AG04449 (cell line): ENCODE measurements around the gene HCST.

ENCODE experiments used
- CTCF ChIA-PET: fragments of 350-600 bp; formaldehyde crosslinking; extraction: SDS; loops from one replicate; lab custom pipeline; 2021; ENCODE audit warnings: antibody characterized with exemption; lab: Yijun Ruan, JAX
- POLR2A ChIA-PET: fragments of 400-600, 350-600 bp; formaldehyde crosslinking; extraction: SDS; loops from one replicate; lab custom pipeline; 2020; ENCODE audit warnings: antibody characterized with exemption, inconsistent platforms; lab: Yijun Ruan, JAX
- DNase-seq: peaks from one replicate; pipeline ENCODE4 v3.0.0-alpha.2; 2010; ENCODE audit warnings: low read depth, low spot score
- H3K4me3 ChIP-seq: 2 replicates; pipeline ENCODE4 v1.5.1; 2011; ENCODE audit warnings: low read depth, mild to moderate bottlenecking, control low read depth, low read length
- TF ChIP-seq, protein P1 (sequence below): IDR thresholded peaks from one replicate; pipeline ENCODE4 v1.5.1; 2011; ENCODE audit warnings: mild to moderate bottlenecking, moderate library complexity, low read length, control low read depth, inconsistent platforms; ENCODE audit not compliant: insufficient read depth; ENCODE audit errors: missing control alignments

The HCST gene

DNA sequence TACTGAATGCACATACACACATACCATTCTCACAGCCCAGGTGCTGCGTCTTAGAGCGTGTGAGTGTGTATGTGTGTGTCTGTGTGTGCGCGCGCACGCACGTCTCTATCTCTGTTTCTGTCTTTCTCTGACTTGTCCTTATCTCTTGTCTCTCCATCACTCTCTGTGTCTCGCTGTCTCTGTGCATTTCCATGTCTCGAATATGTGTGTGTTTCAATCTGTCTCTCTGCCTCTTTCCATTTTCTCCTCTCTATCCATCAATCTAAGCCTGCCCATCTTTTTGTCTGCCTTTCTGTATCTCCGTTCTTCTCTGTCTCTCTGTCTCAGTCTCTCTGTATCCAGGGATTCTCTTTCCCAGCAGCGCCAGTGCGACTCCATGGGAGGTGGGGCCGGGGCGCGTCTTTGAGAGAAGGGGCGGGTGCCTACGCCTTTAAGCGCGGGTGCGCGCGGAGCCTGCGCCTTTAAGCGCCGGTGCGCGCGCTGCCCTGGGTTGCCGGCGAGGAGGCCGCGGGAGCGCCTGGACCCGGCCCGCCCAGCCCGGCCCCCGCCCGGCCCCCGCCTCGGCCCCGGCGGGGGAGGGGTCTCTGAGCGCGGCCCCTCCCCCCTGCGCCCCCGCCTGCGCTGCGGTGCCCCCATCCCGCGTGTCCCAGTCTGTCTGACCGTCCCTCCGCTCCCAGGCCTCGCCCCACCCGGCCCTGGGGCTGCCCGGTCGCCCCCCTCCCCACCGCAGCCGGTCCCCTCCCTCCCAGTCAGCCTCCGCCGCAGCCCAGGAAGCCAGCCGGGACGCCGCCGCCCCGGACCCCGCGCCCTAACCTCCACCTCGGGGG is 33.8 kb downstream of the HCST start, which contains the start of gene LRFN3:
TSS of gene LRFN3 (plus strand) at position 464 of the 827 bp plus-strand sequence. CDS start 3,052 bp downstream, outside the sequence.
- TF ChIP-seq, protein P1, sequence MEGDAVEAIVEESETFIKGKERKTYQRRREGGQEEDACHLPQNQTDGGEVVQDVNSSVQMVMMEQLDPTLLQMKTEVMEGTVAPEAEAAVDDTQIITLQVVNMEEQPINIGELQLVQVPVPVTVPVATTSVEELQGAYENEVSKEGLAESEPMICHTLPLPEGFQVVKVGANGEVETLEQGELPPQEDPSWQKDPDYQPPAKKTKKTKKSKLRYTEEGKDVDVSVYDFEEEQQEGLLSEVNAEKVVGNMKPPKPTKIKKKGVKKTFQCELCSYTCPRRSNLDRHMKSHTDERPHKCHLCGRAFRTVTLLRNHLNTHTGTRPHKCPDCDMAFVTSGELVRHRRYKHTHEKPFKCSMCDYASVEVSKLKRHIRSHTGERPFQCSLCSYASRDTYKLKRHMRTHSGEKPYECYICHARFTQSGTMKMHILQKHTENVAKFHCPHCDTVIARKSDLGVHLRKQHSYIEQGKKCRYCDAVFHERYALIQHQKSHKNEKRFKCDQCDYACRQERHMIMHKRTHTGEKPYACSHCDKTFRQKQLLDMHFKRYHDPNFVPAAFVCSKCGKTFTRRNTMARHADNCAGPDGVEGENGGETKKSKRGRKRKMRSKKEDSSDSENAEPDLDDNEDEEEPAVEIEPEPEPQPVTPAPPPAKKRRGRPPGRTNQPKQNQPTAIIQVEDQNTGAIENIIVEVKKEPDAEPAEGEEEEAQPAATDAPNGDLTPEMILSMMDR = no peak
- peak within 1 kb of the TSS; percentile 61 for H3K4me3 ChIP-seq
- ChIA-PET POLR2A (no interaction called here), CTCF (interaction anchor here (7.0 kb wide), 1 partner anchor 55 kb away, joined by 144 read pairs; no protein-coding TSS in a partner anchor)
- DNase-seq = no peak

DNA sequence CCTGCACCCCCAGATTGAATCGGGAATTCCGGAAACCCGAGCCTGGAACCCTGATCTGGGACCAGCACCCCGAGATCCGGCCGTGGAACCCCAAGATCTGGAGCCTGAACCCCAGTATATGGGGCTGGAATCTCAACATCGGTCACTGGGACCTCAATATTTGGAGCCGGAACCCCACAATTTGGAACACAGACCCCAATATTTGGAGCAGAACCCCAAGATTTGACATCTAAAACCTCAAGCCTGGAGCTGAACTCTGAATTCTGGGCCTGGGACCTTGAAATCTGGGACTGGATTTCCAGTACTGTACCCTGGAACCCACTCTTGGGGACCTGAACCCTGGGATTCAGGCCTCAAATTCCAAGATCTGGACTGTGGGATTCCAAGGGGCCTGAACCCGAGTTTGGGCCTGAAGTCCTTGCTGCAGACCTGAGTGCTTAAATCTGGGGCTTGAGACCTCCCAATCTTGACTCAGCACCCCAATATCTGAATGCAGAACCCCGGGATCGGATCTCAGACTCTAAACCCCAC is 34.5 kb downstream of the HCST start:
- peak overlapping the region; percentile 61 for H3K4me3 ChIP-seq
- TF ChIP-seq, protein P1 = no peak
- CTCF ChIA-PET = interaction anchor here (0.9 to 1.4 kb wide), 2 partner anchors 12 to 55 kb away, joined by 4 to 6 read pairs; no protein-coding TSS in a partner anchor
- POLR2A ChIA-PET = no interaction called here
- DNase-seq = no peak

- H3K4me3 ChIP-seq = peak overlapping the region; percentile 61
- DNase-seq = no peak
- TF ChIP-seq, protein P1 = no peak
- POLR2A ChIA-PET = no interaction called here
- CTCF ChIA-PET = interaction anchor here (0.9 to 1.7 kb wide), 3 partner anchors 11 to 55 kb away, joined by 4 to 6 read pairs (median 4); no protein-coding TSS in a partner anchor
Observed at GRCh38 chr19:35937345-35938281, 35.3 kb downstream of the HCST start.

DNA sequence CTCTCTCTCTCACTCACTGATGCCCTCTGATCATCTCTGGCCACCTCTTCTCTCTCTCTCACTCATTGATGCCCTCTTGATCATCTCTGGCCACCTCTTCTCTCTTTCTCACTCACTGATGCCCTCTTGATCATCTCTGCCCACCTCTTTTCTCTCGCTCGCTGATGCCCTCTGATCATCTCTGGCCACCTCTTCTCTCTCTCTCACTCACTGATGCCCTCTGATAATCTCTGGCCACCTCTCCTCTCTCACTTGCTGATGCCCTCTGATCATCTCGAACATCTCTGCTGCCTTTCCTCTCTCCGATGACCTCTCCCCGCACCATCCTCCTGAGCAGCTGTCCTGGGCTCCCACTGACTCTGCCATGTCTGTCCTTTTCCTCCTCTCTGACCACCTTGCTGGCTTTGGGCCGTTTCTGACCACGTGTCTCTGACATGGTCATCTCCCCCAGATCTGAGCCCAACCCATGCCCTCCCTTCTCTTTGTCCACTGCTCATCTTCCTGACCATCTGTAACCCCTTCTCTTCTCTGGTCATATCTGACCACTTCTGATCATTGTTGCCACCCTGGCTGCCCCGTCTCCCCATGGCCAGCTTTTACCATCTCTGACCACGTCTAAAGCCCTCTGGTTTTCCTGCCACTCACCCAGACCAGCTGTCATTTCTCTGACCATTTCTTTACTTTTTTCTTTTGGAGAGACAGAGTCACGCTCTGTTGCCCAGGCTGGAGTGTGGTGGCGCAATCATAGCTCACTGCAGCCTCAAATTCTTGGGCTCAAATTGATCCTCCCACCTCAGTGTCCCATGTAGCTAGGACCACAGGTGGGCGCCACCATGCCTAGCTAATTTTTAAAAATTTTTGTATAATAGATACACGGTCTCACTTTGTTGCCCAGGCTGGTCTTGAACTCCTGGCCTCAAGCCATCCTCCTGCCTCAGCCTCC is 36.2 kb downstream of the HCST start:
- ChIA-PET CTCF (interaction anchor here (1.4 to 1.7 kb wide), 2 partner anchors 11 to 55 kb away, joined by 4 to 6 read pairs; no protein-coding TSS in a partner anchor), POLR2A (no interaction called here)
- DNase-seq = no peak
- TF ChIP-seq, protein P1 = no peak
- peak overlapping the region; percentile 61 for H3K4me3 ChIP-seq

DNA sequence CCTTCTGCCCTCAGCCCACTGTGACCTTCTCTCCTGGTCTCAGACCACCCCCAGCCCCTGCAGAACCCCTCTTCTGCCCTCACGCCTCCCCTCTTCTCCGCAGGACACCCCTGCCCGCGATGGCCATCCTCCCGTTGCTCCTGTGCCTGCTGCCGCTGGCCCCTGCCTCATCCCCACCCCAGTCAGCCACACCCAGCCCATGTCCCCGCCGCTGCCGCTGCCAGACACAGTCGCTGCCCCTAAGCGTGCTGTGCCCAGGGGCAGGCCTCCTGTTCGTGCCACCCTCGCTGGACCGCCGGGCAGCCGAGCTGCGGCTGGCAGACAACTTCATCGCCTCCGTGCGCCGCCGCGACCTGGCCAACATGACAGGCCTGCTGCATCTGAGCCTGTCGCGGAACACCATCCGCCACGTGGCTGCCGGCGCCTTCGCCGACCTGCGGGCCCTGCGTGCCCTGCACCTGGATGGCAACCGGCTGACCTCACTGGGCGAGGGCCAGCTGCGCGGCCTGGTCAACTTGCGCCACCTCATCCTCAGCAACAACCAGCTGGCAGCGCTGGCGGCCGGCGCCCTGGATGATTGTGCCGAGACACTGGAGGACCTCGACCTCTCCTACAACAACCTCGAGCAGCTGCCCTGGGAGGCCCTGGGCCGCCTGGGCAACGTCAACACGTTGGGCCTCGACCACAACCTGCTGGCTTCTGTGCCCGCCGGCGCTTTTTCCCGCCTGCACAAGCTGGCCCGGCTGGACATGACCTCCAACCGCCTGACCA is 37.2 kb downstream of the HCST start:
- DNase-seq = no peak
- CTCF ChIA-PET = no interaction called here
- POLR2A ChIA-PET = no interaction called here
- TF ChIP-seq, protein P1 = no peak
- no peak overlapping the region for H3K4me3 ChIP-seq
